Endodermal cell (in vitro differentiated cells): ENCODE measurements around the gene OTUD1. TPM values are rescaled to one million over a fixed set of nuclear protein-coding genes. Genes with fewer than 3 reads are reported as not detected.

Experiments used
- DNase-seq: peaks from one replicate; pipeline ENCODE4 v3.0.0-alpha.2; 2017
- H3K27ac ChIP-seq: 2 replicates; pipeline ENCODE4 v1.5.1; 2013; ENCODE audit warnings: mild to moderate bottlenecking, low read depth, low read length, moderate library complexity
- H3K27me3 ChIP-seq: 2 replicates; pipeline ENCODE4 v1.6.1; 2013; ENCODE audit warnings: mild to moderate bottlenecking, low read length, moderate library complexity; ENCODE audit not compliant: insufficient read depth, control insufficient read depth, poor library complexity, severe bottlenecking
- H3K36me3 ChIP-seq: 2 replicates; pipeline ENCODE4 v1.7.0; 2013; ENCODE audit warnings: mild to moderate bottlenecking, low read length, moderate library complexity; ENCODE audit not compliant: control insufficient read depth, insufficient read depth
- H3K4me1 ChIP-seq: one replicate; pipeline ENCODE4 v1.7.0; 2013; ENCODE audit warnings: low read length; ENCODE audit not compliant: control insufficient read depth, insufficient read depth
- H3K4me3 ChIP-seq: 2 replicates; pipeline ENCODE4 v1.5.1; 2013; ENCODE audit warnings: mild to moderate bottlenecking, low read length, moderate library complexity
- H3K9ac ChIP-seq: 2 replicates; pipeline ENCODE4 v1.6.1; 2013; ENCODE audit warnings: mild to moderate bottlenecking, low read length, moderate library complexity; ENCODE audit not compliant: poor library complexity, severe bottlenecking; ENCODE audit errors: extremely low read depth
- H3K9me3 ChIP-seq: 2 replicates; pipeline ENCODE4 v1.6.1; 2013; ENCODE audit warnings: mild to moderate bottlenecking, low read length, moderate library complexity; ENCODE audit not compliant: control insufficient read depth
- H3K27ac Mint-ChIP-seq: 2 replicates; pipeline ENCODE4 v1.8.0; 2020; ENCODE audit warnings: mixed read lengths
- H3K27me3 Mint-ChIP-seq: 2 replicates; pipeline ENCODE4 v1.8.0; 2021; ENCODE audit warnings: mild to moderate bottlenecking, mixed read lengths; ENCODE audit not compliant: insufficient read depth
- H3K36me3 Mint-ChIP-seq: 2 replicates; pipeline ENCODE4 v1.8.0; 2020; ENCODE audit warnings: low read depth, mixed read lengths
- H3K4me1 Mint-ChIP-seq: 2 replicates; pipeline ENCODE4 v1.8.0; 2020; ENCODE audit warnings: mixed read lengths
- H3K4me3 Mint-ChIP-seq: 2 replicates; pipeline ENCODE4 v1.8.0; 2020; ENCODE audit warnings: mild to moderate bottlenecking, moderate library complexity, mixed read lengths
- H3K9me3 Mint-ChIP-seq: 2 replicates; pipeline ENCODE4 v1.8.0; 2020; ENCODE audit warnings: mild to moderate bottlenecking, mixed read lengths
- WGBS, 2 experiments: methylation state at CpG; one replicate each; pipeline versions ENCODE4 v1.1.5 to v1.1.7; 2013; ENCODE audit warnings: missing lambda C conversion rate in 2 of 2, mixed read lengths in 1 of 2; ENCODE audit not compliant: insufficient coverage in 1 of 2, insufficient read length in 1 of 2; 5-methylcytosine and 5-hydroxymethylcytosine counted together
- total RNA-seq, 2 donors: library from RNA; stranded (reverse); fragmentation: NEBNext Ultra II Directional in 1 of 2; extraction: Animal tissue kit (Norgen Biotek cat#: 25700) in 1 of 2; gene quantifications; 2 replicates in 1 of 2; 3 replicates in 1 of 2; pipeline ENCODE4 v1.2.1, GENCODE V29; 2021
- TF ChIP-seq, protein P1 (sequence below): fragments of 200-600 bp; sonication (generic); conservative IDR thresholded peaks from 2 replicates; pipeline ENCODE4 v1.5.0; 2021; ENCODE audit warnings: antibody characterized with exemption, mild to moderate bottlenecking

Gene OTUD1
- total RNA-seq, 2 donors from 2014 or later = 8.7 to 12.4 TPM

DNA sequence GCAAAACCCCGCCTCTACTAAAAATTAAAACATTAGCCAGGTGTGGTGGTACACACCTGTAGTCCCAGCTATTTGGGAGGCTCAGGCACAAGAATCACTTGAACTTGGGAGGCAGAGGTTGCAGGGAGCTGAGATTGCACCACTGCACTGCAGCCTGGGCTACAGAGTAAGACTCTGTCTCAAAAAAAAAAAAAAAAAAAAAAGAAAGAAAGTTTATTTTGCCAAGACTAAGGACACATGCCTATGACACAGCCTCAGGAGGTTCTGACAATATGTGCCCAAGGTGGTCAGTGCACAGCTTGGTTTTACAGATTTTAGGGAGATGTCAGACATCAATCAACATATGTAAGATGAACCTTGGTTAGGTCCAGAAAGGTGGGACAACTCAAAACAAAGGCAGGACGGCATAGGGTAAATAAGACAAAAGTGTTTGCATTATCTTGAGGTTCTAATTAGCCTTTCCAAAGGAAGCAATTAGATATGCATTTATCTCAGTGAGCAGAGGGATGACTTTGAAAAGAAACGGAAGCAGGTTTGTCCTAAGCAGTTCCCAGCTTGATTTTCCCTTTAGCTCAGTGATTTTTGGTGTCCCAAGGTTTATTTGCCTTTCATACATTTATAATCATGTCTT is 20.7 kb upstream of the OTUD1 start:
- 50 to 59% methylated on average over 3 of the region's 3 CpGs for WGBS, 2 experiments
- Mint-ChIP-seq H3K27ac (peak overlapping the region; percentile 36), H3K36me3 (no peaks in the 10 kb centered on the region), H3K9me3 (no peaks in the 10 kb centered on the region), H3K4me1 (peaks cover 23% of the 10 kb centered on the region), H3K27me3 (no peaks in the 10 kb centered on the region), H3K4me3 (no peak overlapping the region)
- DNase-seq = no peak
- Histone ChIP-seq H3K9me3 (no peaks in the 10 kb centered on the region), H3K27me3 (no peaks in the 10 kb centered on the region), H3K27ac (no peak overlapping the region), H3K4me3 (no peak overlapping the region), H3K4me1 (peaks cover 2% of the 10 kb centered on the region), H3K9ac (no peak overlapping the region), H3K36me3 (no peaks in the 10 kb centered on the region)
- TF ChIP-seq, protein P1, sequence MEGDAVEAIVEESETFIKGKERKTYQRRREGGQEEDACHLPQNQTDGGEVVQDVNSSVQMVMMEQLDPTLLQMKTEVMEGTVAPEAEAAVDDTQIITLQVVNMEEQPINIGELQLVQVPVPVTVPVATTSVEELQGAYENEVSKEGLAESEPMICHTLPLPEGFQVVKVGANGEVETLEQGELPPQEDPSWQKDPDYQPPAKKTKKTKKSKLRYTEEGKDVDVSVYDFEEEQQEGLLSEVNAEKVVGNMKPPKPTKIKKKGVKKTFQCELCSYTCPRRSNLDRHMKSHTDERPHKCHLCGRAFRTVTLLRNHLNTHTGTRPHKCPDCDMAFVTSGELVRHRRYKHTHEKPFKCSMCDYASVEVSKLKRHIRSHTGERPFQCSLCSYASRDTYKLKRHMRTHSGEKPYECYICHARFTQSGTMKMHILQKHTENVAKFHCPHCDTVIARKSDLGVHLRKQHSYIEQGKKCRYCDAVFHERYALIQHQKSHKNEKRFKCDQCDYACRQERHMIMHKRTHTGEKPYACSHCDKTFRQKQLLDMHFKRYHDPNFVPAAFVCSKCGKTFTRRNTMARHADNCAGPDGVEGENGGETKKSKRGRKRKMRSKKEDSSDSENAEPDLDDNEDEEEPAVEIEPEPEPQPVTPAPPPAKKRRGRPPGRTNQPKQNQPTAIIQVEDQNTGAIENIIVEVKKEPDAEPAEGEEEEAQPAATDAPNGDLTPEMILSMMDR = no peak

DNA sequence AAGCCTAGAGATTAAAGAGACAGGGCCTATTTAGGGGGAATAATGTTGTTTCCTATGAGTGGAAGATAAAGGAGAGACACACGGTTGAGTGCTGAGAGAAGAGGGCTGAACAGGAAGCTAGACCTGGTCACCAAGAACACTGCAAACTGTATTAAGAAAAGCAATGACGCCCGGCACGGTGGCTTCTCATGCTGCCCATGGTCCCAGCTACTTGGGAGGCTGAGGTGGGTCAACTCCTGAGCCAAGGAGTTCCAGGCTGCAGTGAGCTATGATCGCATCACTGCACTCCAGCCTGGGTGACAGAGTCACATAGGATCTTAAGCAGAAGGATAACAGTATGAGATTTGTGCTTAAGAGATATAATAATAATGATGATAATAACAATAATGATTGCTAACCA is 19.7 kb upstream of the OTUD1 start:
- WGBS, 2 experiments = 86 to 88% methylated on average over 2 to 5 of the region's 5 CpGs
- H3K4me3 ChIP-seq = no peak overlapping the region
- H3K27me3 ChIP-seq = no peaks in the 10 kb centered on the region
- H3K9me3 Mint-ChIP-seq = no peaks in the 10 kb centered on the region
- peaks cover 23% of the 10 kb centered on the region for H3K4me1 Mint-ChIP-seq
- no peaks in the 10 kb centered on the region for H3K36me3 ChIP-seq
- TF ChIP-seq, protein P1 = no peak
- no peaks in the 10 kb centered on the region for H3K27me3 Mint-ChIP-seq
- H3K36me3 Mint-ChIP-seq = no peaks in the 10 kb centered on the region
- peaks cover 2% of the 10 kb centered on the region for H3K4me1 ChIP-seq
- H3K27ac Mint-ChIP-seq = no peak overlapping the region
- H3K4me3 Mint-ChIP-seq = no peak overlapping the region
- DNase-seq = no peak
- H3K9me3 ChIP-seq = no peaks in the 10 kb centered on the region
- H3K27ac ChIP-seq = no peak overlapping the region
- no peak overlapping the region for H3K9ac ChIP-seq

DNA sequence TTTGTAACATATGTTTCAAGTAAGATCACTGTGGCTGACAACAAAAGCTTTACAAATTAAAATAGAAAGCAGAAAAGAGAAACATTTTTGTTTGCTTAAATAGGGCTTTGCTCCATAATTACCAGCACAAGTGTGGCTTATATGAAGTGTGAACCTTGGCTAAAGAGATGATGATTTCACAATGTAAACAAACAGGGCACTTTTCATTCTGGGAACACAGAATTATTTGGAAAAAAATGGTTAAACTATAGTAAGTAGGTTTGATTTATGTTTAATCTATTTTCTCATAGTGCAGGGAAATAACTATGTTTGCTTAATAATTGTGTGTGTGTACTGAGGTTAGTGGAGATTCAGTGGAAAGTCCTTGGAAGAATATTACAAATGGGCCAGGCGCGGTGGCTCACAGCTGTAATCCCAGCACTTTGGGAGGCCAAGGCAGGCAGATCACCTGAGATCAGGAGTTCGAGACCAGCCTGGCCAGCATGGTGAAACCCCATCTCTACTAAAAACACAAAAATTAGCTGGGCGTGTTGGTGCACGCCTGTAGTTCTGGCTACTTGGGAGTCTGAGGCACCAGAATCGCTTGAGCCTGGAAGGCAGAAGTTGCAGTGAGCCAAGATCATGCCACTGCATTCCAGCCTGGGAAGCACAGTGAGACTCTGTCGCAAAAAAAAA is 19.1 kb upstream of the OTUD1 start:
- H3K4me1 Mint-ChIP-seq = peaks cover 23% of the 10 kb centered on the region
- Histone ChIP-seq H3K27ac (no peak overlapping the region), H3K36me3 (no peaks in the 10 kb centered on the region), H3K4me3 (no peak overlapping the region), H3K4me1 (peaks cover 2% of the 10 kb centered on the region), H3K9ac (no peak overlapping the region), H3K9me3 (no peaks in the 10 kb centered on the region), H3K27me3 (no peaks in the 10 kb centered on the region)
- WGBS, 2 experiments = 98 to 100% methylated on average over 2 to 7 of the region's 7 CpGs
- no peak overlapping the region for H3K27ac Mint-ChIP-seq
- DNase-seq = no peak
- TF ChIP-seq, protein P1 = no peak
- H3K36me3 Mint-ChIP-seq = no peaks in the 10 kb centered on the region
- no peaks in the 10 kb centered on the region for H3K9me3 Mint-ChIP-seq
- no peak overlapping the region for H3K4me3 Mint-ChIP-seq
- H3K27me3 Mint-ChIP-seq = no peaks in the 10 kb centered on the region
